K562 (cell line): ENCODE measurements around the gene TMC4. TPM values are rescaled to one million over a fixed set of nuclear protein-coding genes. Genes with fewer than 3 reads are reported as not detected.

Experiments used
- BRD4 ChIP-seq: fragments of 200-600 bp; sonication (generic); IDR thresholded peaks from 2 replicates; pipeline ENCODE4 v1.6.1; 2017; ENCODE audit warnings: inconsistent platforms
- CBX1 ChIP-seq: sonication (generic); IDR thresholded peaks from 2 replicates; pipeline ENCODE4 v1.6.1; 2016; ENCODE audit warnings: antibody characterized with exemption, low read depth, mild to moderate bottlenecking
- CEBPG ChIP-seq, 3 experiments: fragments of 200-800 bp in 1 of 3; sonication (Bioruptor generic) in 1 of 3; sonication (generic) in 1 of 3; formaldehyde crosslinking in 1 of 3; IDR thresholded peaks in 2 of 3; conservative IDR thresholded peaks in 1 of 3; 2 replicates each; pipeline versions ENCODE4 v1.6.1 to v1.8.0; 2016 to 2022; ENCODE audit warnings: missing compliant biosample characterization in 2 of 3, missing genetic modification characterization in 2 of 3, mild to moderate bottlenecking in 1 of 3, missing genetic modification reagents in 1 of 3
- CHD4 ChIP-seq: fragments of 200-600 bp; sonication (generic); IDR thresholded peaks from 3 replicates; pipeline ENCODE4 v1.6.1; 2012; ENCODE audit warnings: low read depth, mild to moderate bottlenecking, mixed read lengths, low read length, inconsistent platforms; ENCODE audit not compliant: insufficient read depth, insufficient replicate concordance, poor library complexity, severe bottlenecking
- FUS ChIP-seq: fragments of 200-400 bp; formaldehyde crosslinking; optimal IDR thresholded peaks from 2 replicates; pipeline ENCODE3; 2017; ENCODE audit warnings: low read depth, low read length
- HMG20A ChIP-seq: fragments of 450-650 bp; formaldehyde crosslinking; conservative IDR thresholded peaks from 2 replicates; pipeline ENCODE4 v1.4.0; 2020; ENCODE audit warnings: mild to moderate bottlenecking, mixed read lengths
- HOMEZ ChIP-seq: fragments of 250-450 bp; sonication (Bioruptor Pico); IDR thresholded peaks from 2 replicates; pipeline ENCODE4 v1.4.0; 2020; ENCODE audit warnings: mild to moderate bottlenecking, moderate library complexity
- L3MBTL2 ChIP-seq: fragments of 450-650 bp; IDR thresholded peaks from 2 replicates; pipeline ENCODE4 v1.6.1; 2016; ENCODE audit warnings: mild to moderate bottlenecking, moderate library complexity
- PML ChIP-seq: IDR thresholded peaks from 2 replicates; pipeline ENCODE4 v1.6.1; 2012; ENCODE audit warnings: low read length, inconsistent platforms
- RCOR1 ChIP-seq, 2 experiments: IDR thresholded peaks; 2 replicates each; pipeline ENCODE4 v1.6.1; 2012; ENCODE audit warnings: low read depth in 2 of 2, low read length in 2 of 2, borderline replicate concordance in 1 of 2, improper control_type of control experiment in 1 of 2
- SRF ChIP-seq, 2 experiments: fragments of 250-450, 450-650 bp in 1 of 2; sonication (Bioruptor Pico) in 1 of 2; sonication (generic) in 1 of 2; formaldehyde crosslinking; IDR thresholded peaks; 2 replicates each; pipeline versions ENCODE4 v1.5.0 to v1.5.1; 2020 to 2022; ENCODE audit warnings: mild to moderate bottlenecking in 1 of 2, missing genetic modification reagents in 1 of 2
- SRSF7 ChIP-seq: fragments of 200-400 bp; formaldehyde crosslinking; optimal IDR thresholded peaks from 2 replicates; pipeline ENCODE3; 2017; ENCODE audit warnings: mild to moderate bottlenecking, low read depth, low read length
- TEAD2 ChIP-seq: fragments of 450-650 bp; IDR thresholded peaks from 2 replicates; pipeline ENCODE4 v1.6.1; 2016; ENCODE audit warnings: missing genetic modification characterization, control low read depth, missing compliant biosample characterization
- U2AF2 ChIP-seq: fragments of 200-400 bp; formaldehyde crosslinking; optimal IDR thresholded peaks from 2 replicates; pipeline ENCODE3; 2017; ENCODE audit warnings: low read depth, mild to moderate bottlenecking, low read length
- YBX1 ChIP-seq: fragments of 450-650 bp; IDR thresholded peaks from 2 replicates; pipeline ENCODE4 v1.7.1; 2016; ENCODE audit warnings: mild to moderate bottlenecking
- ZNF12 ChIP-seq: sonication (generic); formaldehyde crosslinking; IDR thresholded peaks from 2 replicates; pipeline ENCODE4 v1.4.0; 2020; ENCODE audit warnings: mild to moderate bottlenecking, missing genetic modification reagents
- ZNF165 ChIP-seq: fragments of 250-450 bp; sonication (Bioruptor Pico); IDR thresholded peaks from 2 replicates; pipeline ENCODE4 v1.4.0; 2020; ENCODE audit warnings: borderline replicate concordance
- ZNF324 ChIP-seq: fragments of 250-450 bp; sonication (Bioruptor Pico); IDR thresholded peaks from 2 replicates; pipeline ENCODE4 v1.4.0; 2020; ENCODE audit warnings: mild to moderate bottlenecking
- polyA plus RNA-seq, 8 experiments: library from polyadenylated mRNA; depleted of rRNA in 4 of 8; stranded (reverse) in 5 of 8; unstranded in 3 of 8; fragments of >200 nt; fragmentation: Nextera tagmentation in 2 of 8; fragmentation: Illumina TruSeq in 1 of 8; extraction: Ambion mirVana in 2 of 8; extraction: Trizol in 1 of 8; gene quantifications; 2 replicates each; pipeline versions ENCODE4 v1.2.1 to v1.2.3, GENCODE V29; 2011 to 2014; ENCODE audit warnings: inconsistent platforms in 1 of 8, missing spikeins in 1 of 8
- total RNA-seq, 7 experiments: library from RNA; depleted of rRNA in 6 of 7; stranded (reverse); fragments of >200 nt in 6 of 7; fragmentation: Illumina TruSeq in 2 of 7; extraction: Trizol in 2 of 7; gene quantifications; 2 replicates each; pipeline versions ENCODE4 v1.2.1 to v1.2.3, GENCODE V29; 2011 to 2021; ENCODE audit warnings: low replicate concordance in 1 of 7
- TF ChIP-seq, protein P1 (sequence below): fragments of 250-450 bp; sonication (Bioruptor Pico); IDR thresholded peaks from 2 replicates; pipeline ENCODE4 v1.5.0; 2020; ENCODE audit warnings: mild to moderate bottlenecking, borderline replicate concordance

The TMC4 gene
- total and polyA plus RNA-seq, 9 of the 15 experiments (the other 6 are each of a cell fraction or from before 2014, with no cell fraction given), result 0.12 to 0.79 (median 0.36) TPM; not detected in 2

- no peak for TF ChIP-seq HOMEZ (CRISPR knock-in tag)
- TF ChIP-seq YBX1, result no peak
- TF ChIP-seq CHD4, result no peak
- no peak for TF ChIP-seq SRSF7
- peak; percentile 7 to 44; a peak in 1 of 4 replicates for TF ChIP-seq RCOR1 (IDR thresholded peaks at IDR 0.05; ENCODE audit: borderline replicate concordance in 1 of 2, low read depth in 2 of 2, low read length in 2 of 2)
- TF ChIP-seq ZNF12 (CRISPR knock-in tag), result peak; percentile 100
- no peak for TF ChIP-seq HMG20A (CRISPR knock-in tag)
- peak; percentile 82 for TF ChIP-seq L3MBTL2
- TF ChIP-seq PML, result no peak; the same call in none of the 2 replicates
- TF ChIP-seq, protein P1, sequence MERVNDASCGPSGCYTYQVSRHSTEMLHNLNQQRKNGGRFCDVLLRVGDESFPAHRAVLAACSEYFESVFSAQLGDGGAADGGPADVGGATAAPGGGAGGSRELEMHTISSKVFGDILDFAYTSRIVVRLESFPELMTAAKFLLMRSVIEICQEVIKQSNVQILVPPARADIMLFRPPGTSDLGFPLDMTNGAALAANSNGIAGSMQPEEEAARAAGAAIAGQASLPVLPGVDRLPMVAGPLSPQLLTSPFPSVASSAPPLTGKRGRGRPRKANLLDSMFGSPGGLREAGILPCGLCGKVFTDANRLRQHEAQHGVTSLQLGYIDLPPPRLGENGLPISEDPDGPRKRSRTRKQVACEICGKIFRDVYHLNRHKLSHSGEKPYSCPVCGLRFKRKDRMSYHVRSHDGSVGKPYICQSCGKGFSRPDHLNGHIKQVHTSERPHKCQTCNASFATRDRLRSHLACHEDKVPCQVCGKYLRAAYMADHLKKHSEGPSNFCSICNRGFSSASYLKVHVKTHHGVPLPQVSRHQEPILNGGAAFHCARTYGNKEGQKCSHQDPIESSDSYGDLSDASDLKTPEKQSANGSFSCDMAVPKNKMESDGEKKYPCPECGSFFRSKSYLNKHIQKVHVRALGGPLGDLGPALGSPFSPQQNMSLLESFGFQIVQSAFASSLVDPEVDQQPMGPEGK, result no peak
- TF ChIP-seq ZNF324 (CRISPR knock-in tag), result no peak
- no peak for TF ChIP-seq SRF (CRISPR knock-in tag; IDR thresholded peaks at IDR 0.05)
- peak; percentile 18; the same call in 1 of the 2 replicates for TF ChIP-seq CBX1
- no peak for TF ChIP-seq BRD4
- no peak for TF ChIP-seq TEAD2 (tag)
- TF ChIP-seq FUS, result no peak
- peak; percentile 65; the same call in 1 of the 2 replicates for TF ChIP-seq ZNF165 (CRISPR knock-in tag)
- no peak for TF ChIP-seq CEBPG (CRISPR knock-in tag; IDR thresholded peaks at IDR 0.05)
- TF ChIP-seq CEBPG (tag; conservative IDR thresholded peaks at IDR 0.05 in 1 of 2, IDR thresholded peaks at IDR 0.05 in 1 of 2), result no peak
- no peak for TF ChIP-seq U2AF2
Observed at GRCh38 chr19:54115109-54116063, 57.6 kb downstream of the TMC4 start, which contains the start of the genes PRPF31 and TFPT (continued).
